HG03196 (cell line): Measurements from ENCODE around the gene PLEKHO2.

Experiments used
- ATAC-seq: cut with Tn5 transposase; IDR thresholded peaks from one replicate; pipeline ENCODE4 v1.9.1; 2021; ENCODE audit not compliant: unreplicated experiment

The PLEKHO2 gene

DNA sequence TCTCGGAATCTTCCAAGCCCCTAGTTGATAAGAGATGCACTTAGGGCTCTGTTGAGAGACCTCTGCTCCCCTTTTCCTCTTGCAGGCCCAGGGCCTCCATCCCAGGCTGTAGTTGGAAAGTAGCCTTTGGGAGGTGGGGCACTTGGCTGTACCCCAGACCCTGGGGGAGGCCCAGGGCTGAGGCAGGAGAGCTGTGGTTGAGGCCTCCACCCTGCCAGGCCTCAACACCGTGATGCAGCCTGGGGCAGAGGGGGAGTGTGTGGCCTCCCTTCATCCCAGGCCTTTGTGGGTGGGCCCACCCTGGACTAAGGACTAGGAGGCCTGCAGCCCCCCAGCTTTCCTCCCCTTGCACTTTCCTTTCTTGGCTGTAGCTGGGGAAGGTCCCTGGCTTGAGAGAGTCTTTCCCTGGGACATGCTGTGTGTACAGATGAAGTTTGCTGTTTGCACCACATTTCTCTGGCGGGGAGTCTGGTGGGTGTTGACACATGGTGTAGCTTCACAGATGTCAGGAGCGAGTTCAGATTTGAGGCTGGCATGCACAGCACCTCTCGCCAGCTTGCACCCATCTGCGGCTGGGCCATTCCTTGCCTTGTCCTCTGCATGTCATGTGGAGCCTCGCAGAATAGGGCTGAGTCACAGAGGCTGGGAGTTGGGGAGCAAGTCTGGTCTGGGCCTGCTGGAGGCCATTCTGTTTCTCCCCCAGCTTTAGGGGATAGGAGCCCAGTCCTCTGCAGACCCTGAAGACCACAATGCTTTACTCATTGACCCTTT, 13.7 kb downstream of the PLEKHO2 start:
- ATAC-seq = no peak

DNA sequence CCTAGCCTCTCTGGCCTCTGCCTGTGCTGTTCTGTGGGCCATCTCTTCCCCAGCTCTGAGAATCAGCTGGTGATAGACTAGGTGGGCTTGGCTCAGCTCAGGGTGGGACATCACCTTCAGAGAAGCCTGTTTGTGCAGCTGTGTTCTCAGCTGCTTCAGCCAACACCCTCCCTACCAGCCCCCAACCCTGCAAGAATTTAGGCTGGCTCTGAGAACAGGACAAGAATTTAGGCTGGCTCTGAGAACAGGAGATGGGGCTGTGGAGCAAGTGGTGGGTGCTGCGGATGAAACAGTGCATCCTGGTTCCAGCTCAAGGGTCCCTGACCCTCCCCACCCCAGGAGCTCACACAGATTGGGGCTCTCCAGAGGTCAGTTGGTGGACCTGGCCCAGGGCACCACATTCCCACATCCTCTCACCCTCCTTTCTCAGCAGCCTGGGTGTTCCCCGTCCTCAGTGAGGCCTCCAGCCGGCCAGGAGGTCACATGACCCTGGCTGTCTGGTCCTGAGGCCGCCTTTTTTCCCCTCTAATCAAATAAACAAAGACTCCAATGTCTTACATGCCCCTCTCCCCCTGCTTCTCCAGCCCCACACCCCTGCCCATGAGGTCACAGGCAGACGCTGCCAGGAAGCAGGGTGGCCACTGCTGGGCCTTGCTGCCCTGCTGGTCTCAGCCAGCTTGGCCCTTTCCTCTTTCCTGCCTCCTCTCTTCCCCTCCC, 14.9 kb downstream of the PLEKHO2 start:
- no peak for ATAC-seq

DNA sequence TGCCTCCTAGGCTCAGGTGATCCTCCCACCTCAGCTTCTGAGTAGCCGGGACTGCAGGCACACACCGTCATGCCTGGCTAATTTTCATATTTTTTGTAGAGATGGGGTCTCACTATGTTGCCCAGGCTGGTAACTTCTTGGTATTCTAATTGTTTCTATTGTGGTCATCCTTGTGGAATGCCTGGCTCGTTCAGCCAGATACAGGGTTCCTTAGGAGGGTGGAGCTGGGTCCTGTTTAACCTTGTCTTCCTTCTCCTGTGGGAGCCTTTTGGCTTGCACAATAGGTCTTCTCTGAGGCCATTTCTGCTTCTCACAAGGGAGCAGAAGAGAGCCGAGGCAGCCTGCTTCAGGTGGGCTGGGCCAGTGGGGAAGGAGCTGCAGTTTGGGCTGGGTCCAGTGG, 15.7 kb downstream of the PLEKHO2 start:
- no peak for ATAC-seq

DNA sequence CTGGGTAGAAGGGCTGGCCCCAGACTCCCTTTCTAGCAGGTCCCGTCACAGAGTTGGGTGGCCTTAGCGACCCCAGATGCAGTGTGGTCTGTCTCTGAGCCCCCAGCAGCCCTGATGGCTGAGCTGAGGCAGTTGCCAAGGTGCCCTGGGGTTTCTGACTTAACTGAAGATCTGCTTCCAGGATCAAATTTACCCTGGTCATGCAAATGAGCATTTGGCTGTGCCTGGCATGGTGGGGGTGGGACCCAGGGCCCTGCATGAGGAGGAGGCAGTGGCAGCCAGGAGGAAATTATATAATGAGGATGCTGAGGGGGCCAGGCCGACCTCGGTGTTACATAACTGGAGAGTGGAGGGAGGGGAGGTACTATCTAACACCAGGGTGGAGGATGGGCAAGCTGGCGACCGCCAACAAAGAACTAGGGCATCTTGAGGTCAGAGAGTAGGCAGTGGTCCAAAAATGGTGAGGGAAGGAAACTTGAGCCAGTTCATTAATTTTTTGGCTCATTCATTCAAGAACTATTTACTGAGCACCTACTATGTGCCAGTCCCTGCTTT, 16.4 kb downstream of the PLEKHO2 start:
- no peak for ATAC-seq

DNA sequence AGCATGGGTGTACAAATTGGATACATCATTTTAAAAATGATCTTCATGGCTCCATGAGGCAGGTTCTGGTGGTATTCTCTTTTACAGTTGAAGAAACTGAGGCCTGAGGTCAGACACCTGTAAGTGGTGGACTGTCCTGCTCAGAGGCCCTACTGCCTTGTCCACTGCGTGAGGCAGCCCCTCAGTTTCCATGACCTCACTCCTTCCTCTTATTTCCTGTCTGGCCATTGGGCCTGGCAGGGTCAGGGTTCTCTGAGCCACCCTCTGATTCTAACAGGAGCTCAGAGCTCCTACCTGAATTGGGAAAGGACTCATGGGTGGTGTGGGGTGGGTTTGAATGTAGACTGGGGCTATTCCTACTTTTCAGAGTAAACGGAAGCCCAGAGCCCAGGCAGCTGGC, 17.5 kb downstream of the PLEKHO2 start:
- ATAC-seq = no peak

DNA sequence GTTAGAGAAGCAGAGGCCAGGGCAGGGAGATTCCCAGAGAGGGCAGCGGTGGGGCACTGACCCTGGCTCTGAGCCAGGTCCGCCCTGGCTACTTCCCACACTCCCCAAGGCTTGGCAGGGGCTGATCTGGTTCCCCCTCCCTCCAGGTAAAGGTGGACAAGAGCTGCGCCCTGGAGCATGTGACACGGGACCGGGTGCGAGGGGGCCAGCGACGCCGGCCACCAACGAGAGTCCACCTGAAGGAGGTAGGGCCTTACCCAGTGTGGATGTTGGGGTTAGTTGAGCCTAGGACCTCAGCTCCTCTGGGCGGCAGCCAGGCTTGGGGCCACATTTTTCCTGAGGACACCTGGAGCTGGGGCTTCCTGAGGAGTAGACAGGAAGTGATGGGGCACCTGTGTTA, 19.6 kb downstream of the PLEKHO2 start:
- no peak for ATAC-seq

DNA sequence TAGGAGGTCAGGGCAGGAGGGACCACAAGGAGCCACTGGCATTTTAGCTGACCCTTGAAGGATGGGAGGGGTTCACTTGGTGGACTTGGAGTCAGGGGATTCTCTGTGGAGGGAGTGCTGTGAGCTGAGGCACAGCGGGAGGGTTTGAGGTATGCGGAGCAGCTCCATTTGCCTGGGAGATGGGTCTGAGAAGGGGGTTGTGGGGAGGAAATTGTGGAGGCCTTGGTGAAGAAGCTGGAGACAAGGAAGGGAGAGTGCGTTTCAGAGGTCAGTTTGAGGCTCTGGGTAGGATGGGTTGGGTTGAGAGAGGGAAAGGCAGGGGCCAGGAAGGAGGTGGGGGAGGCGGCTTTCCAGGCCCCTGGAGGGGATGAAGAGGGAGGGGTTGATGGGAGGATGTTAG, 20.2 kb downstream of the PLEKHO2 start:
- no peak for ATAC-seq

DNA sequence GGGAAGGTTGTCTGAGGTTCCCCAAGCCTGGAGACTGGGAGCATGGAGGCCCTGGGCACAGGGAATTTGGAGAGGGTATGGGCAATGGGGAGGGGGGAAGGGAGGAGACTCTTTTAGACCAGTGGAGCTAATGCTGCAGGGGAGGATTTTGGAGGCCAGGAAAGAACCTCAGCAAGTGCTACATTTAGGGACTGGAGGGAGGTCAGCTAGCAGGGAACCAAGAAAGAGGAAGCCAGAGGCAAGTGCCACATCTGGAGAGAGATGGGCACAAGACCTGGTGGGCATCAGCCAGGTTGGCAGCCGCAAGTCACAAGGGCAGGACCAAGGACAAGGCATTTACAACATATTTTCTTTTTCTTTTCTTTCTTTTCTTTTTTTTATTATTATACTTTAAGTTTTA, 20.7 kb downstream of the PLEKHO2 start:
- no peak for ATAC-seq

DNA sequence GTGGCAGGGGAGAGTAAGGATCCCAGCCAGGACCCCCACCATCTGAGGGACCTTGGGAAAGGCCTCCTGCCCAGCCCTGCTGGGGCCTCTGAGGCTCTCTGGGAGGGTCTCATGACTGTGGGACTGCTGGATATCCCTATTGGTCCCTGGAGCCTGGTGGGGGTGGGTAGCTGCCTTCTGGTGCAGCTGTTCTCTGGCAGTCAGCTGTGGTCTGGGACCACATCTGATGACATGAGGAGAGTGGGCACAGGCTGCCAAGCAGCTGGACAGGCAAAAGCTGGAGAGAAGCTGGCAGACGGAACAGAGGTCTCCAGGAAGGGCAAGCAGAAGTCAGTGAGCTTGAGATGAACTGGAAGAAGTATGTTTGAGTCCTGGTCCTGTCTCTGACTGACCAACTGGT, 22.4 kb downstream of the PLEKHO2 start:
- no peak for ATAC-seq

DNA sequence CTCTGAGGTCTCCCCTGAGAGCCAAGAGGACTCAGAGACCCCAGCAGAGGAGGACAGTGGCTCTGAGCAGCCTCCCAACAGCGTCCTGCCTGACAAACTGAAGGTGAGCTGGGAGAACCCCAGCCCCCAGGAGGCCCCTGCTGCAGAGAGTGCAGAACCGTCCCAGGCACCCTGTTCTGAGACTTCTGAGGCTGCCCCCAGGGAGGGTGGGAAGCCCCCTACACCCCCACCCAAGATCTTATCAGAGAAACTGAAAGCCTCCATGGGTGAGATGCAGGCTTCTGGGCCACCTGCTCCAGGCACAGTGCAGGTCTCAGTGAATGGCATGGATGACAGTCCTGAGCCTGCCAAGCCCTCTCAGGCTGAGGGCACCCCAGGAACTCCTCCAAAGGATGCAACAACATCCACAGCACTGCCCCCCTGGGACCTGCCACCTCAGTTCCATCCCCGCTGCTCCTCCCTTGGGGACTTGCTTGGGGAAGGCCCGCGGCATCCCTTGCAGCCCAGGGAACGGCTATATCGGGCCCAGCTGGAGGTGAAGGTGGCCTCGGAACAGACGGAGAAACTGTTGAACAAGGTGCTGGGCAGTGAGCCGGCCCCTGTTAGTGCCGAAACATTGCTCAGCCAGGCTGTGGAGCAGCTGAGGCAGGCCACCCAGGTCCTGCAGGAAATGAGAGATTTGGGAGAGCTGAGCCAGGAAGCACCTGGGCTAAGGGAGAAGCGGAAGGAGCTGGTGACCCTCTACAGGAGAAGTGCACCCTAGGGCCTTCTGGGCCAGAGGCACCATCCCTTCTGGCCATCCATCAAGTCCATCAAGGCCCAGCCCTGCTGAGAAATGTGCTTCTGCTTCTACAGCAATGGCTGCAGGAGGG, 23.6 kb downstream of the PLEKHO2 start:
- ATAC-seq = no peak

DNA sequence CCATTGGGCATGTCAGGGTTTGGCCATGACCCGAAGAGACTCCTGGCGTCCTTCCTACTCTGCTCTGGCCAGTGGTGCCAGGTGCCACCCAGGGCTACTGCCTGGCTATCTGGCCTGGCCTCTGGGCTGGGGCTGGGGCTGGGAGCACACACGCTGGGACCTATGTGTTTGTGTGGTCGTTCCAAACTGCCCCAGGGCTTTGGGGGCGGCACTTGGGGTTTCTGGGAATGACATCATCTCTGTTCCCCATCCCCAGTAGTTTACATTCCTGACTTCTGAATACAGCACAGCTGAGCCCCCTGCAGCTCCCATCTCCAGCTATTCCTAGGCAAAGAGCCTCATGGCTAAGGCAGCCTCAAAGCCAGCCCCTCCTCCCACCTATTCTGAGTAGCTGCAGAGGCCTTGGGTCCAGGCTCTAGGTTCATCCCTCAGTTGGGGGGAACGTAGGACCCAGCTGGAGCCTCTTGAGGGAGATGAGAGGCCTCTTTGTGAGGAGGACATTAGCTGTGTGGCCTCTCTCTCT, 24.3 kb downstream of the PLEKHO2 start:
- ATAC-seq = no peak

DNA sequence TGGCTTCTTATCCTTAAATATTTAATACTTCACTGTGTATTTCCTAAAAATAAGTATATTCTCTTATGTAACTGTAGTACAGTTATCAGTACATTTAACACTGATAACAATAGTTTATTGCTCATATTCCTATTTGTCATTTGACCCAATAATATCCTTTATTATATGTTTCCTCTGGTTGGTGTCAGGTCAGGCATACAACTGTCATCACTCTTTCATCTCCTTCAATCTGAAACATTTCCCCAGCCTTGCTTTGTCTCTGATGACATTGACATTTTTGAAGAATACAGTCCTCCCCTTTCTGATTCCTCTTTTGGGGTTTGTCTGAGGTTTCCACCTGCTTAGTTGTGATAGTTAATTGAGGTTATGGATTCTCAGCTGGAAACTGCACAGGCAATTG, 27.8 kb downstream of the PLEKHO2 start:
- ATAC-seq = no peak

DNA sequence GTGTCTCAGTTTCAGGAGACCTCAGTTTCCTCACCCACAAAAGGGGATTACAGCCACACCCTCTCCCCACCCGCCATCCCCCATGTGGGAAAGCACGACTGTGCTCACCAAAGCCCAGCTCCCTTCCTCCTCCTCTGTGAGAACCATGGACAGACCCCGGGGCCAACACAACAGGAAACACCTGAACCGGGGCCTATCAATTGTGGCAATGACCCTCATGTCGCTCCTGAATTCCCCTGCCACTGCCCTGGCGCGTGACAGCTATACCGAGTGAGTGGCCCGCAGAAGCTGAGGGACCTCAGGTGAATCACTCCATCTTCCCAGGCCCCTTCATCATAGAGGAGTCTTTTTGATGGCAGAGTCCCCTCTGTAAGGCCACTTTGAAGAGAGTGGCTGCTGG, 28.6 kb downstream of the PLEKHO2 start:
- no peak for ATAC-seq

DNA sequence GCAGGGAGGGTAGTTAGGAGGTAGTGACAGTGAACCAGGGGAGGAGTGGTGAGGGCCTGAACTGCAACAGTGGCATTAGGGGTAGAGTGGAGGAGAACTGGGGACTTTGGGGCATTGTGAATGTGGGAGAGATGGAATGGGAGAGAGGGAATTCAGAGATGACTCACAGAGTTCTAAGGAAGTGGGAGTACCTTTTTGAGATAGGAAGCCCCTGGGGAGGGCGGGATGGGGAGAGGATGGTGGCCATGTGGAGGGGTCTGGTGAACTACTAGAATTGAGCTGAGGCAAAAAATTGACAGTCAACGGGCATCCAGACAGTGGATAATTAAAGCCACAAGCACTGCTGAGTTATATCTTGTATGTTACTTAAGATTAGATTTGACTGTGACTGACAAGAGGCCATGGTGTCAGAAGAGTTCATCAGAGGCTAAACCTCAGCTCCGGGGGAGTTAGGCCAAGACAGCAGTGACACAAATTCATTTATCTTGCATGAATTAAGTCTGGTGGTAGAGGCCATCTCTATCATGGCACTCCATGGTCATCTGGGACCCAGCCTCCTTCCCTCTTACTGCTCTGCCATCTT, 34.0 kb downstream of the PLEKHO2 start:
- ATAC-seq = no peak

DNA sequence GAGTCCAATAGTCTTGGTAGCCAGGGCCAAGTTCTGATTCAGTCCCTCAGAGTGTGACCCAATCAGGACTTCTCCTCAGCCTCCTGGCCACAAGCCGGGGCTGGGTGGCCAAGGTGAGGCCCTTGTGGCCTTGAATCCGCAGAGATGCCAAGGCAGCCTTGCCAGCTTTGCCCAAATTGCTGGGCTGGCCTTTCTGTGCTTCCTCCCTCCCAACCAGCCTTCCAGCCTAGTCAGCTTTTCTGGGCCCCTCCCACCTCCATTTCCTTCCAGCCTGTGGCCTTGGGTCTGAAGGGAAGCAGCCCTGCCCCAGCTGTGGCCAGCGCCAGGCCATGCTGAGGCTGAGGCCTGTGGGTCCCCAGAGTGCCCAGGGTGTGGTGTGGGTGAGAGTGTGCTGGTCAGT, 35.7 kb downstream of the PLEKHO2 start:
- no peak for ATAC-seq

DNA sequence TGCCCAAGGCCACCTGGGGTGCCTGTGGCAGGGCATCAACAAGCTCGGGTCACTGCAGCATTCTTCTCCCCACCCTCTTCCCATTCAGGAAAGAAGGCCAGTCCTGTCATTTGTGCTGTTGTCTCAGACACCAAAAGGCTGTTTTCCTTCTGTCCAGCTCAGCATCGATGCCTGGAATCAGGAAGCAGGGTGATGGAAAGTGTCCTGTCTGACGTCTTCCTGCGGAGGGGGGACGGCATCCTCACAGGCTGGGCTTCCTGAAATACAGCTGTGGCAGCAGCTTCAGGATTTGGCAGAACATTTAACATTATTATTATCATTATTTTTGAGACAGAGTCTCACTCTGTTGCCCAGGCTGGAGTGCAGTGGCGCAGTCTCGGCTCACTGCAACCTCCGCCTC, 37.0 kb downstream of the PLEKHO2 start:
- no peak for ATAC-seq

DNA sequence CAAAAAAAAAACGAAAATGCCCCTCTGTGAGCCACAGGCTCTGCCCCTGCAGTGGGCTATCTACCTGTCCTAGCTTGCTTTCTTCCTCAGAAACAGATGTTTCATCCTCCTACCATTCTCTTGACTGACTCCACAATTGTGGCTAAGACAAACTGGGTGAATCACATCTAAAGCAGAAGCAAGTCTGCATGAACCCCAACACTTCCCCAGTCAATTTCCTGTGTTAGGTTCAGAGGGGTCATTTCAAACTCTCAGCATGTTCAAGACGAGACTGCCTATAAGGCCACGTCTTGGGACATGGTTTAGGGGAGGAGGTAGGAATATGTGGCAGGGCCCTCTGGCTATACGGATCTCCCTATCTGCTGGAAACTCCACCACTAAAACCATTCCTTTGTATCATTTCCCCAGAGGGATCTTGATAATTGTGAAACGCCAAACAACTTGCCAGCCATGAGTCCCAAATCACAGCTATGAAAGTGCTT, 41.4 kb downstream of the PLEKHO2 start:
- ATAC-seq = no peak

DNA sequence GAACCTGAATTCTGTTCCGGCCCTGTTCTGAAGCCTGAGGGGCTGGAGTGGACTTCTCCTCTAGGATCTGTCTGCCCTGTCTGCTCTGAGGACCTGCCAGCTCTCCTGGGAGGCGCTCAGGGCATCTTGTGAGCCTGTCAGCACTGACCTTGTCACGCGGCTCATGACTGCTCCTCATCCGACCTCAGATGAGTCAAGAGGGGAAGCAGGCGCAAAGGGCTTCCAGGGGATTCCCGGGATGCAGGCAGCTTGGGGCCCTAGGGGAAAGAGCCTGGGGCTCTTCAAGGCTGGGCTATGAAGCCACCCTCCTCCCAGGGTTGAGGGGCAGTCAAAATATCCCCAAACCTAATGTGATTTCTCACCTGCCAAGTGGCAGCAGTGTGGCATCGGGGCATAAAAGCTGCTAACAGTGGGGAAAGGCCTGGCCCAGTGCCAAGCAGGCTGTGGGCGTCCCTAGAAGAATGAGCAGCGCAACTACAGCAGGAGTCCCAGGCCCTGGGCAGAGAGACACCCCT, 42.3 kb downstream of the PLEKHO2 start:
- ATAC-seq = peak; percentile 66

DNA sequence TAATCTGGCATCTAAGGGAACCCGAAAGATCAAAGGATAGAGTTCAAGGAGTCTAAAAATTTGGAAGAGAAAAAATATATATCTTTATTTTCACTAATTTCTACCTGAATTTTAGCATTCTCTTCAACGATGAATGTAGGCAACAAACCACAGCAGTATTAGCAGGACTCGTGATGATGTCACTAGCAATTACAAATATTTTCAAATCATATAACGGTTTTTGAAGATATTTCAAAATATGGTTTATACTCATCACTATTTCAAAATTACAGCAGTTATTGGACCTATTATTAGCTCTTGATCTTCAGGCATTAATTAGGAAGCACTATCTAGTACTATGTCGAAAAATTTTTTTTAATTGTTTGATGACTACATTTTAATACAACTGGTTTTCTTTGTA, 43.0 kb downstream of the PLEKHO2 start:
- no peak for ATAC-seq

DNA sequence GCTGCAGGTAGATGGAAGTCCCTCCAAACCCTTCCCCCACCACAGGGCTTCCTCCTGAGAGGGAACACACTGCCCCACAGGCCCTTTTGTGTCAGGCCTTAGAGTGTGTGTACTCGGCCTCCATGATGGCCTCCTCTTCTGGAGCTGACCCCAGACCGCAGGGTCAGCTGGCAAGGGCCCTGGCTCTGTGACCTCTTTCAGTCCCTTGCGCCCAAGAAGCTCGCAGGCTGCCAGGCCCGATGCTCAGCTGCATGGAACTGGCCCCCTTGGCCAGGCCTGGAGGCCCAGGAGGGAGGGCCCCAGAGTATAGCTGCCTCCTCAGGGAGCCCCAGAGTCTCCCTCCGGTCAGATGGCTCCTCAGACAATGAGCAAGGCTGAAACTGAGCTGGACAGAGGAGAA, 46.6 kb downstream of the PLEKHO2 start:
- no peak for ATAC-seq
